NK-92 (cell line): ENCODE measurements around the gene CMTM5.
"Not testable (repeated sequence)": the region's sequence is repeated elsewhere in the genome, so short reads cannot be mapped to it uniquely, and the experiment has no call there.

ENCODE experiments used
- DNase-seq: peaks from one replicate; lab custom pipeline; 2025; ENCODE audit not compliant: unreplicated experiment; lab: John Stamatoyannopoulos, UW

Gene CMTM5

DNA sequence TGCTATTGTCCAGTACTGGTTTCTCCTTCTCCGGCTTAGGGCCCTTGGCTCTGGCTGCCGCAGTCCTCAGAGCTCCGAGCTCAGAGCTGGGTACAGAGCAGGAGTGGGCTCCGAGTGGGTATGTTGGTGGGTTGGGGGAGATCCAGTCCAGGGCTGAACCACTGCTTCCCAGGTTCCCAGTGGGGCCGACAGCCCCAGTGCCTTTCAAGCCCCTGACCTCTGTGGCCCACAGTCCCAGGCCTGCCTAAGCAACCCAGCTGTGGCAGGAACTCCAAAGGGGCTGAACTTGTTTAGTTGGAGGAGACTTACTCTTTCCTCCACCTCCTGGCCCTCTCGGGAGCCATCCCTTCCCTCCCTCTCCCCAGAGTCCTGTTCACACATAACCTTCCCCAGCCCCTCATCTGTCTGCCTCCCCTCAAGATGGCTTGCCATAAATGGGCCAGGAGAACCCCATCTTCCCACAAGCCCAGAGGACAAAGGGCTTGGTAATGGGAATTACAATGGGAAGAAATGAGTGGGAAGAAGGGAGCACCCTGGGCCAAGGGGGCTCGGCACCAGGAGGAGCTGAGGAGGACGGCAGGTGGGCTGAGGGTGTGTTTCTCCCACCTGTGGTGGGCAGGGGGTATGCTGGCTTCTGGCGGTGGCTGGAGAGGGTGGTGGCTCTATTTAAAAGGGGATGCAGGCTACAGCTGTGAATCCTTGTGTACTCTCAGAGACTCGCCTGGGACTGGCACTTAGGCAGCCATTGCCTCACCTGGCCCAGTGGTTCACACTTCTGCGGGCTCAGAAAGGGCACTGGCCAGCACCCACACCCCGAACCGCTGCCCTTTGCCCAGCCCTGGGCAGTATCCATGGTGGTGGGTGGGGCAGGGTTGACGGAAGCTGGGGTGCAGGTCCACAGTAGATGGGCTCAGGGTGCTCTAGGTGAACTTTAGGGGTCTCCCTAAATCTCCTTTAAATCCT, 35.0 kb downstream of the CMTM5 start:
- DNase-seq, result no peak

- no peak for DNase-seq
These were observed 36.8 kb downstream of the CMTM5 start for GRCh38 chr14:23413681-23414080.

- DNase-seq, result no peak
These were observed 37.4 kb downstream of the CMTM5 start for GRCh38 chr14:23414254-23414653.

DNA sequence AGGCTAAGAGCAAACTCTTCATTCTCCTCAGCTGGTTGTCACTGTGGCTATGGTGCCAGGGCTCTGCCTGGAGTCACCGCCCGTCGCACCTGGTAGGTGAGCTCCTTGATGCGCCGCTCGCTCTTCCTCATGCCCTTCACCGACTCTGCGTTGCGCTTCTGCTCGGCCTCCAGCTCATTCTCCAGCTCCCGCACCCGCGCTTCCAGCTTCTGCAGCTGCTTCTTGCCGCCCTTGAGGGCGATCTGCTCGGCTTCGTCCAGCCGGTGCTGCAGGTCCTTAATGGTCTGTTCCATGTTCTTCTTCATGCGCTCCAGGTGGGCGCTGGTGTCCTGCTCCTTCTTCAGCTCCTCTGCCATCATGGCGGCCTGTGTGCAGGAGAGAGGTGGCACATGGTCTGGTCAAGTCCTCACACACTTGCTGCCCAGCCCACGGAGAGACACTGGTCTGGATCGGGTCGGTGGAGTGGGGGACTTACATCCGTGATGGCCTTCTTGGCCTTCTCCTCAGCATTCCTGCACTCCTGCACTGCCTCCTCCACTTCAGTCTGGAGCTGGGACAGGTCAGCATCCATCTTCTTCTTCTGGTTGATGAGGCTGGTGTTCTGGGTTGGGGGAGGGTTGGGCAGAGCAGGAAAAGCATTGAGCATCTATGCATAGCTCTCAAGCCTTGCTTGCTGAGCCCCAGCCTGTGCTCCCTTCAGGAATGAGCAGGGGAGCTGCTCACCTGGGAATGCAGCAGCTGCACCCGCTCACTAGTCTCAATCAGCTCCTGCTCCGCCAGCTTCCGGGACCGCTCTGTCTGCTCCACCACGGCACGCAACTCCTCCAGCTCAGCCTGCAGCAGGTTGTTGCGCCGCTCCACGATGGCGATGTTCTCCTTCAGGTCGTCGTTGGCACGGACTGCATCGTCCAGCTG, 38.3 kb downstream of the CMTM5 start:
- DNase-seq, result no peak

DNA sequence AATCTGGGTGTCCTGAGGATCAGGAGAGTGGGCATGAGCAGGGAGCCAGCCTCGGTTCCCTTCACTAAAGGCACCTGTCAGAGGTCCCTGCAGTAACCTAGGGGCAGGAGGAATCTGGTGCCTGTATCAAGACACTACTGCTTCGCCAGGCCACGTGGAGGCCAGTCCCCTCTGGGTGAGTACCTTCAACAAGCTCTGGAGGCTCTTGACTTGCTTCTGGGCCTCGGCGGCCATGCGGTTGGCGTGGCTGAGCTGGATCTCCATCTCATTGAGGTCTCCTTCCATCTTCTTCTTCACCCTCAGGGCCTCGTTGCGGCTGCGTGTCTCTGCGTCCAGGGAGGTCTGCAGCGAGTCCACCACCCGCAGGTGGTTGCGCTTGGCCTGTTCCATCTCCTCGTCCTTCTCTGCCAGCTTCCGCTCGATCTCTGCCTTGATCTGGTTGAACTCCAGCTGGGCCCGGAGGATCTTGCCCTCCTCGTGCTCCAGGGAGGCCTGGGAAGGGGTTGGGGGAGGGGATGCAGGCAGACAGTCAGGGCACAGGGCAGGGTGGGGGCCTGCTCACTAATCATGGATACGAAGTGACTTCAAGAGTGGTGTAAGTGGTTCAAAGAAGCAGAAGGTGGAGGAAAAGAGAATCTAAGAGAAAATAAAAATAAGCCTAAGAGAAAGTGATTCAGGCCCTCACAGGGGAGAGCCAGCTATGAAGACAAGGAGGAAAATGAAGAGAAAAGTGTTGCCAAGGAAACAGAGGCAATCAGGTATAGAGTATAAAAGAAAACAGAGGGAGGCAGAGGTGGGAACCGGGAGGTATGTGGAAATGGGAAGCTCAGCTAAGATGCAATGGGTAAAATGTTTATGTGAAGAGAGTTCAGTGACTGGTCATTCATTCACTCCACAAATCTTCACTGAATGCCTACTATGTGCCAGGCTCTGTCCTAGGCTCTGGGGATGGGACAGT, 39.3 kb downstream of the CMTM5 start:
- DNase-seq, result no peak

DNA sequence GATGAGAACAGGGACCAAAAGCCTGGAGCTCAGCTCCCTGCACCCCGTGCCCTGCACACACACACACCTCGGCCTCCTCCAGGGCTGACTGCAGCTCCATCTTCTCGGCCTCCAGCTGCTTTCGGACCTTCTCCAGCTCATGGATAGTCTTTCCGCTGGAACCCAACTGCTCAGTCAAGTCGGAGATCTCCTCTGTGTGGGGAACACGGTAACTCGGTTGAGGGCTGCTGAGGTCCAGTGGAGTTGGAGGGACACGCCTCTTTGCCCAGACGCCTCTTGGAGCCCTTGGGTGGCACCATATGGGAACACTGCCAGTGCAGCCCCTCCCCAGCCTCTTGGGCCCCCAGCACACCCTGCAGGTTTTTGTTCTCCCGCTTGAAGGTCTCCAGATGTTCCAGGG, 40.0 kb downstream of the CMTM5 start:
- DNase-seq, result no peak

- not testable (repeated sequence) for DNase-seq
These were observed 40.4 kb downstream of the CMTM5 start for GRCh38 chr14:23417269-23417668.

GRCh38 chr14:23418021-23418420, 41.2 kb downstream of the CMTM5 start:
- no peak for DNase-seq

- not testable (repeated sequence) for DNase-seq
These were observed 42.8 kb downstream of the CMTM5 start for GRCh38 chr14:23419646-23420045.

GRCh38 chr14:23421594-23421993, 44.7 kb downstream of the CMTM5 start:
- no peak for DNase-seq

DNA sequence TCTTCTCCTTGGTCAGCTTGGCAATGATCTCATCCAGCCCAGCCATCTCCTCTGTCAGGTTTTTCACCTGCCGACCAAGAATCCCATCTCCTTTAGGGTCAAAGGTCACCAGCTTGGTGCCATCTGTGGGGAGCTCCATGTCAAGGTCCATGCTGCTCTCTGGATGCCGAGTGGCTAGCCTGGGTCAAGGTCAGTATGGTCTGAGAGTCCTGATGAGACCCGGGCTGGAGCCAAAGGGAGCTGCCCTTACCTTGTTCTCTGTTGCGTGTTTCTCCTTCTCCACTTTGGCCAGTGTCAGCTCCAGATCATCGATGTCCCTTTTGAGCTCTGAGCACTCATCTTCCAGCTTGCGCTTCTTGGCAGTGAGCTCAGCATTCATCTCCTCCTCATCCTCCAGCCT, 46.8 kb downstream of the CMTM5 start:
- no peak for DNase-seq

- no peak for DNase-seq
These were observed 48.3 kb downstream of the CMTM5 start for GRCh38 chr14:23425169-23425568.

GRCh38 chr14:23425798-23426197, 49.0 kb downstream of the CMTM5 start:
- not testable (repeated sequence) for DNase-seq

DNA sequence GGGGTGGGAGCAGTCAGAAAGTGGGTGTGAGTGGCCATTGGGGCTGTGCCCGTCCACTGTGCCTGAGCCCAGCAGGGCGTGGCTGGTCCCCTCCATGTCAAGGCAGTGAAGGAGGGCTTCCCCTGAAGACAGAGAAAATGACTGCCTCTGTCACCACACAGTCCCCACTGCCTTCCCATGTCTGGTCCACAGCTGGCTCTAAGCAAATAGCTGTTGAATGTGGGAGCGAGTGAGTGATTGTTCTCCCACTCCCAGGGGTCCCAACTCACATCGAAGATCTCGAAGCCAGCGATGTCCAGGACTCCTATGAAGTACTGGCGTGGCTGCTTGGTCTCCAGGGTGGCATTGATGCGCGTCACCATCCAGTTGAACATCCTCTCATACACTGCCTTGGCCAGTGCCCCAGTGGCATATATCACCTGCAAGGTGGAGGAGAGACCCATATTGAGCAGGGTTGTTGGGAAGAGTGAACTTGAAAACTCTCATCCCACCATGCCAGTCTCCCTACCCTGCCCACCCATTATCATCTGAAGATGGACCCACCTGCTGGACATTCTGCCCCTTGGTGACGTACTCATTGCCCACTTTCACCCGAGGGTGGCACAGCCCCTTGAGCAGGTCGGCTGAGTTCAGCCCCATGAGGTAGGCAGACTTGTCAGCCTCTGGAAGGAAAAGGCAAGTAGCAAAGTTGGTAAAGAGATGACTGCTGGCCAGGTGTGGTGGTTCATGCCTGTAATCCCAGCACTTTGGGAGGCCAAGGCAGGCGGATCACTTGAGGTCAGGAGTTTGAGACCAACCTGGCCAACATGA, 52.0 kb downstream of the CMTM5 start:
- DNase-seq, result no peak
